Activated effector memory CD4-positive, alpha-beta T cell treated with anti-CD3 and anti-CD28 coated beads, Interleukin-2, amount 50 U/mL, for 16 hours (primary cell): ENCODE measurements around the gene ARHGAP21.
"Not testable (repeated sequence)": the region's sequence is repeated elsewhere in the genome, so short reads cannot be mapped to it uniquely, and the experiment has no call there.

Experiments
- DNase-seq: peaks from one replicate; pipeline ENCODE4 v3.0.0-alpha.2; 2020

Gene ARHGAP21

GRCh38 chr10:24681572-24682088 lies 42.1 kb downstream of the ARHGAP21 start:
- DNase-seq, result no peak

GRCh38 chr10:24680647-24681524 lies 42.8 kb downstream of the ARHGAP21 start:
- no peak for DNase-seq

- DNase-seq, result no peak
These were observed 44.9 kb downstream of the ARHGAP21 start for GRCh38 chr10:24678757-24679156.

GRCh38 chr10:24674892-24675632 lies 48.6 kb downstream of the ARHGAP21 start:
- DNase-seq, result no peak

- no peak for DNase-seq
These were observed 52.6 kb downstream of the ARHGAP21 start for GRCh38 chr10:24670964-24671670.

GRCh38 chr10:24669285-24669852 lies 54.3 kb downstream of the ARHGAP21 start:
- DNase-seq, result no peak

GRCh38 chr10:24668247-24668646 lies 55.4 kb downstream of the ARHGAP21 start:
- DNase-seq, result no peak

- DNase-seq, result no peak
These were observed 58.7 kb downstream of the ARHGAP21 start for GRCh38 chr10:24664991-24665390.

- DNase-seq, result no peak
These were observed 62.3 kb downstream of the ARHGAP21 start for GRCh38 chr10:24661376-24661775.

GRCh38 chr10:24658319-24658718 lies 65.4 kb downstream of the ARHGAP21 start:
- DNase-seq, result not testable (repeated sequence)

GRCh38 chr10:24656326-24656725 lies 67.4 kb downstream of the ARHGAP21 start:
- DNase-seq, result not testable (repeated sequence)

GRCh38 chr10:24652381-24652957 lies 71.2 kb downstream of the ARHGAP21 start:
- no peak for DNase-seq

- DNase-seq, result no peak
These were observed 71.8 kb downstream of the ARHGAP21 start for GRCh38 chr10:24651923-24652322.

GRCh38 chr10:24650669-24651391 lies 72.9 kb downstream of the ARHGAP21 start:
- DNase-seq, result no peak

- no peak for DNase-seq
These were observed 77.9 kb downstream of the ARHGAP21 start for GRCh38 chr10:24645784-24646183.

- DNase-seq, result no peak
These were observed 78.7 kb downstream of the ARHGAP21 start for GRCh38 chr10:24645022-24645421.

- DNase-seq, result no peak
These were observed 79.9 kb downstream of the ARHGAP21 start for GRCh38 chr10:24643679-24644209.

GRCh38 chr10:24642921-24643678 lies 80.6 kb downstream of the ARHGAP21 start:
- DNase-seq, result no peak

GRCh38 chr10:24639124-24639523 lies 84.6 kb downstream of the ARHGAP21 start:
- no peak for DNase-seq

GRCh38 chr10:24625778-24626177 lies 97.9 kb downstream of the ARHGAP21 start:
- DNase-seq, result no peak

GRCh38 chr10:24623383-24623782 lies 100.3 kb downstream of the ARHGAP21 start:
- DNase-seq, result no peak
